GM12878 (cell line): Measurements from ENCODE around the gene SPTSSB. TPM values are rescaled to one million over a fixed set of nuclear protein-coding genes. Genes with fewer than 3 reads are reported as not detected.

ENCODE experiments used
- ATAC-seq: fragments of 200-7000 bp; cut with Tn5 transposase; 3 replicates; pipeline ENCODE4 v1.9.1; 2020; ENCODE audit warnings: mild to moderate bottlenecking, moderate library complexity
- BruUV-seq: library from RNA; stranded (reverse); fragments of 400-500 nt; replicated peaks from 2 replicates; lab custom pipeline; 2021; lab: Mats Ljungman, UMichigan
- CTCF ChIA-PET: fragments of 300-600 bp; sonication (Branson Sonifier 250); formaldehyde crosslinking; extraction: SDS; loops from one replicate; lab custom pipeline; 2021; ENCODE audit warnings: inconsistent platforms; lab: Yijun Ruan, JAX
- POLR2A ChIA-PET: fragments of 350-600 bp; formaldehyde crosslinking; extraction: SDS; loops from one replicate; lab custom pipeline; 2021; ENCODE audit warnings: inconsistent platforms; lab: Charles Lee
- RAD21 ChIA-PET: fragments of 300-600 bp; sonication (Branson Sonifier 250); formaldehyde crosslinking; loops from one replicate; lab custom pipeline; 2023; ENCODE audit warnings: antibody characterized with exemption; ENCODE audit not compliant: unreplicated experiment; lab: Charles Lee
- SMC1A ChIA-PET: fragments of 300-600 bp; sonication (Branson Sonifier 250); formaldehyde crosslinking; loops from one replicate; lab custom pipeline; 2023; ENCODE audit not compliant: unreplicated experiment, uncharacterized antibody; lab: Charles Lee
- DNase-seq: peaks from one replicate; pipeline ENCODE4 v3.0.0-alpha.2; 2011; ENCODE audit warnings: low read depth, low spot score
- FAIRE-seq: peaks from 3 replicates; lab custom pipeline; 2011; peaks lifted over from hg19 to GRCh38; lab: Jason Lieb, UNC
- H2AFZ ChIP-seq: 2 replicates; pipeline ENCODE4 v1.6.0; 2011; ENCODE audit warnings: low read depth, low read length, control low read depth; ENCODE audit not compliant: control insufficient read depth
- H3K27ac ChIP-seq: 2 replicates; pipeline ENCODE4 v1.5.1; 2011; ENCODE audit warnings: control low read depth; ENCODE audit not compliant: control insufficient read depth, insufficient read depth
- H3K27me3 ChIP-seq, 2 experiments: replicated peaks in 1 of 2; 2 replicates each; pipeline versions ENCODE4 v1.6.0 to v1.6.1; 2011; ENCODE audit warnings: low read length in 1 of 2; ENCODE audit not compliant: control insufficient read depth in 2 of 2, insufficient read depth in 2 of 2
- H3K36me3 ChIP-seq, 2 experiments: 2 replicates each; pipeline ENCODE4 v1.5.1; 2011; ENCODE audit warnings: low read length in 1 of 2; ENCODE audit not compliant: control insufficient read depth in 2 of 2, insufficient read depth in 2 of 2
- H3K4me1 ChIP-seq: 2 replicates; pipeline ENCODE4 v1.6.1; 2011; ENCODE audit warnings: mild to moderate bottlenecking, low read length, moderate library complexity, mixed read lengths; ENCODE audit not compliant: control insufficient read depth, insufficient read depth
- H3K4me2 ChIP-seq: 2 replicates; pipeline ENCODE4 v1.6.0; 2011; ENCODE audit warnings: control low read depth; ENCODE audit not compliant: control insufficient read depth, insufficient read depth
- H3K4me3 ChIP-seq: fragments of 200-600 bp; sonication (generic); 2 replicates; pipeline ENCODE4 v1.5.1; 2016
- H3K79me2 ChIP-seq: 2 replicates; pipeline ENCODE4 v1.6.0; 2011; ENCODE audit warnings: low read length; ENCODE audit not compliant: control insufficient read depth, insufficient read depth
- H3K9ac ChIP-seq: 2 replicates; pipeline ENCODE4 v1.8.0; 2011; ENCODE audit warnings: low read length, control low read depth, mixed read lengths; ENCODE audit not compliant: control insufficient read depth, insufficient read depth
- H3K9me3 ChIP-seq: replicated peaks from 3 replicates; pipeline ENCODE4 v1.5.1; 2011; ENCODE audit warnings: mild to moderate bottlenecking, low read length; ENCODE audit not compliant: control insufficient read depth, insufficient read depth
- H4K20me1 ChIP-seq: 2 replicates; pipeline ENCODE4 v1.6.0; 2011; ENCODE audit not compliant: control insufficient read depth, insufficient read depth
- BHLHE40 ChIP-seq, 2 experiments: fragments of 450-650 bp in 1 of 2; IDR thresholded peaks; 2 replicates each; pipeline ENCODE4 v1.6.1; 2011 to 2017; ENCODE audit warnings: low read depth in 2 of 2, borderline replicate concordance in 1 of 2, improper control_type of control experiment in 1 of 2, low read length in 1 of 2, mild to moderate bottlenecking in 1 of 2
- FOXK2 ChIP-seq: fragments of 450-650 bp; IDR thresholded peaks from 2 replicates; pipeline ENCODE4 v1.6.1; 2017; ENCODE audit warnings: mild to moderate bottlenecking, moderate library complexity
- MAX ChIP-seq: IDR thresholded peaks from 2 replicates; pipeline ENCODE4 v1.6.1; 2012; ENCODE audit warnings: low read depth, low read length, improper control_type of control experiment
- MEF2A ChIP-seq: IDR thresholded peaks from 2 replicates; pipeline ENCODE4 v1.6.1; 2011; ENCODE audit warnings: low read depth, mild to moderate bottlenecking, low read length, moderate library complexity; ENCODE audit not compliant: insufficient read depth
- MLLT1 ChIP-seq: fragments of 450-650 bp; IDR thresholded peaks from 2 replicates; pipeline ENCODE4 v1.6.1; 2016; ENCODE audit warnings: mild to moderate bottlenecking
- PAX5 ChIP-seq: IDR thresholded peaks from 2 replicates; pipeline ENCODE4 v1.6.1; 2011; ENCODE audit warnings: low read depth, low read length, borderline replicate concordance
- STAT1 ChIP-seq: fragments of 450-650 bp; conservative IDR thresholded peaks from 2 replicates; pipeline ENCODE4 v1.6.1; 2014; ENCODE audit warnings: antibody characterized with exemption, mild to moderate bottlenecking
- YY1 ChIP-seq: IDR thresholded peaks from 2 replicates; pipeline ENCODE4 v1.6.1; 2011; ENCODE audit warnings: low read depth, mild to moderate bottlenecking, low read length
- WGBS: methylation state at CpG from one replicate; pipeline ENCODE4 v1.1.6; 2016; ENCODE audit warnings: low lambda C conversion rate; ENCODE audit not compliant: insufficient replicate concordance, insufficient coverage; ENCODE audit errors: missing lambda C conversion rate; 5-methylcytosine and 5-hydroxymethylcytosine counted together
- in situ Hi-C: fragments of 300-500 bp; cut with MboI; formaldehyde crosslinking; loops from 9 replicates; pipeline ENCODE4 v1.14.3; 2018; ENCODE audit warnings: mixed read lengths
- intact Hi-C: fragments of 100-400 bp; cut with micrococcal nuclease; formaldehyde crosslinking; loops from one replicate; pipeline ENCODE4 v1.14.2; 2022; ENCODE audit not compliant: unreplicated experiment
- polyA plus RNA-seq, 11 experiments: library from polyadenylated mRNA; depleted of rRNA in 4 of 11; unstranded in 6 of 11; stranded (reverse) in 5 of 11; fragments of >200 nt; fragmentation: Nextera tagmentation in 4 of 11; fragmentation: Illumina TruSeq in 1 of 11; extraction: Ambion mirVana in 4 of 11; extraction: Trizol in 1 of 11; gene quantifications; 1 replicate in 1 of 11; 2 replicates in 10 of 11; pipeline versions ENCODE4 v1.2.1 to v1.2.3, GENCODE V29; 2011 to 2016; ENCODE audit warnings: inconsistent platforms in 2 of 11, missing spikeins in 2 of 11, low read depth in 1 of 11
- total RNA-seq, 4 experiments: library from RNA; depleted of rRNA in 3 of 4; stranded (reverse); fragments of >200 nt in 3 of 4; fragmentation: Illumina TruSeq in 1 of 4; extraction: Trizol in 1 of 4; gene quantifications; 2 replicates each; pipeline versions ENCODE4 v1.2.1 to v1.2.3, GENCODE V29; 2013 to 2021
- TF ChIP-seq, protein P1 (sequence below): fragments of 450-650 bp; IDR thresholded peaks from 2 replicates; pipeline ENCODE4 v1.6.1; 2018; ENCODE audit warnings: mild to moderate bottlenecking, low read depth, moderate library complexity; ENCODE audit not compliant: partially characterized antibody
- TF ChIP-seq, protein P2 (sequence below): IDR thresholded peaks from 2 replicates; pipeline ENCODE4 v1.6.1; 2011; ENCODE audit warnings: borderline replicate concordance, low read depth, mild to moderate bottlenecking, moderate library complexity, mixed read lengths, low read length; ENCODE audit not compliant: insufficient read depth; ENCODE audit errors: extremely low read length
- TF ChIP-seq, protein P3 (sequence below): fragments of 150-350 bp; IDR thresholded peaks from 2 replicates; pipeline ENCODE4 v1.6.1; 2014; ENCODE audit warnings: mild to moderate bottlenecking, low read depth, low read length

SPTSSB gene
- total and polyA plus RNA-seq, 10 of the 15 experiments (the other 5 are each of a cell fraction or from before 2014, with no cell fraction given), result 0.19 to 30.6 (median 0.91) TPM

DNA sequence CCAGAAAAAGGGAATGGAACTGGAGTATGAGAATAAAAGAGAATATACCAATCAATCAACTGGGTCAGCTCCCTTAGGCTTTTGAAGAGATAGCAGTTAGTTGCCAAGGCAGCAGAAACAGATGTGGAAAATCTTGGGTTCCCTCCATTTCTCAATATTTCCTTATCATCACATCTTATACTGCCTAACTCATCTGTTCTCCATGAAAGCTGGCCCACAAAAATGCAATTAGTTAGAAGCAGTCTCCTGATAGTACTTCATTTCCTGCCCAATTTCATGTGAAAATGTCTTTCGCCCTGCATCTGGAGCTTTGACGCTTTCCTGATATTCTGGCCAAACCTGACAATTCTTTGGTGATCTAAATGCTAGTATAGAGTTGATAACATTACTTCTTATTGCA lies 30.1 kb upstream of the SPTSSB start:
- RAD21 ChIA-PET, result no interaction called here
- Histone ChIP-seq H3K4me1 (no peaks in the 10 kb centered on the region), H3K27ac (no peak overlapping the region), H3K27me3 (no peaks in the 10 kb centered on the region), H3K36me3 (no peaks in the 10 kb centered on the region), H3K9me3 (no peaks in the 10 kb centered on the region; the same call in 2 of the 3 replicates), H3K4me2 (no peak overlapping the region)
- intact Hi-C loops, result no loop called here
- SMC1A ChIA-PET, result interaction anchor here (0.6 to 1.9 kb wide), 5 partner anchors 9 to 111 kb away, joined by 3 to 6 read pairs (median 4); no protein-coding TSS in a partner anchor
- FAIRE-seq, result no peak
- CTCF ChIA-PET, result interaction anchor here (0.7 to 1.7 kb wide), 5 partner anchors 11 to 89 kb away, joined by 3 to 4 read pairs (median 3); no protein-coding TSS in a partner anchor
- WGBS, result 80% methylated on average over 2 of the region's 2 CpGs
- TF ChIP-seq YY1 (no peak), BHLHE40 (IDR thresholded peaks at IDR 0.05; ENCODE audit: borderline replicate concordance in 1 of 2, low read depth in 2 of 2, low read length in 1 of 2) (no peak), PAX5 (no peak), FOXK2 (no peak), MEF2A (no peak), MLLT1 (no peak), STAT1 (no peak), MAX (no peak)
- TF ChIP-seq, protein P1, sequence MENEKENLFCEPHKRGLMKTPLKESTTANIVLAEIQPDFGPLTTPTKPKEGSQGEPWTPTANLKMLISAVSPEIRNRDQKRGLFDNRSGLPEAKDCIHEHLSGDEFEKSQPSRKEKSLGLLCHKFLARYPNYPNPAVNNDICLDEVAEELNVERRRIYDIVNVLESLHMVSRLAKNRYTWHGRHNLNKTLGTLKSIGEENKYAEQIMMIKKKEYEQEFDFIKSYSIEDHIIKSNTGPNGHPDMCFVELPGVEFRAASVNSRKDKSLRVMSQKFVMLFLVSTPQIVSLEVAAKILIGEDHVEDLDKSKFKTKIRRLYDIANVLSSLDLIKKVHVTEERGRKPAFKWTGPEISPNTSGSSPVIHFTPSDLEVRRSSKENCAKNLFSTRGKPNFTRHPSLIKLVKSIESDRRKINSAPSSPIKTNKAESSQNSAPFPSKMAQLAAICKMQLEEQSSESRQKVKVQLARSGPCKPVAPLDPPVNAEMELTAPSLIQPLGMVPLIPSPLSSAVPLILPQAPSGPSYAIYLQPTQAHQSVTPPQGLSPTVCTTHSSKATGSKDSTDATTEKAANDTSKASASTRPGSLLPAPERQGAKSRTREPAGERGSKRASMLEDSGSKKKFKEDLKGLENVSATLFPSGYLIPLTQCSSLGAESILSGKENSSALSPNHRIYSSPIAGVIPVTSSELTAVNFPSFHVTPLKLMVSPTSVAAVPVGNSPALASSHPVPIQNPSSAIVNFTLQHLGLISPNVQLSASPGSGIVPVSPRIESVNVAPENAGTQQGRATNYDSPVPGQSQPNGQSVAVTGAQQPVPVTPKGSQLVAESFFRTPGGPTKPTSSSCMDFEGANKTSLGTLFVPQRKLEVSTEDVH, result no peak
- TF ChIP-seq, protein P2, sequence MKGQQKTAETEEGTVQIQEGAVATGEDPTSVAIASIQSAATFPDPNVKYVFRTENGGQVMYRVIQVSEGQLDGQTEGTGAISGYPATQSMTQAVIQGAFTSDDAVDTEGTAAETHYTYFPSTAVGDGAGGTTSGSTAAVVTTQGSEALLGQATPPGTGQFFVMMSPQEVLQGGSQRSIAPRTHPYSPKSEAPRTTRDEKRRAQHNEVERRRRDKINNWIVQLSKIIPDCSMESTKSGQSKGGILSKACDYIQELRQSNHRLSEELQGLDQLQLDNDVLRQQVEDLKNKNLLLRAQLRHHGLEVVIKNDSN, result no peak
- TF ChIP-seq, protein P3, sequence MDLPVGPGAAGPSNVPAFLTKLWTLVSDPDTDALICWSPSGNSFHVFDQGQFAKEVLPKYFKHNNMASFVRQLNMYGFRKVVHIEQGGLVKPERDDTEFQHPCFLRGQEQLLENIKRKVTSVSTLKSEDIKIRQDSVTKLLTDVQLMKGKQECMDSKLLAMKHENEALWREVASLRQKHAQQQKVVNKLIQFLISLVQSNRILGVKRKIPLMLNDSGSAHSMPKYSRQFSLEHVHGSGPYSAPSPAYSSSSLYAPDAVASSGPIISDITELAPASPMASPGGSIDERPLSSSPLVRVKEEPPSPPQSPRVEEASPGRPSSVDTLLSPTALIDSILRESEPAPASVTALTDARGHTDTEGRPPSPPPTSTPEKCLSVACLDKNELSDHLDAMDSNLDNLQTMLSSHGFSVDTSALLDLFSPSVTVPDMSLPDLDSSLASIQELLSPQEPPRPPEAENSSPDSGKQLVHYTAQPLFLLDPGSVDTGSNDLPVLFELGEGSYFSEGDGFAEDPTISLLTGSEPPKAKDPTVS, result no peak
- TF ChIP-seq, all 136 proteins: peak for 0
- Histone ChIP-seq H4K20me1 (no peaks in the 10 kb centered on the region), H3K4me3 (no peak overlapping the region), H3K9ac (no peak overlapping the region), H2AFZ (no peak overlapping the region), H3K79me2 (no peaks in the 10 kb centered on the region)
- DNase-seq, result no peak
- ATAC-seq, result no peak
- BruUV-seq, result no TSS peak
- in situ Hi-C loops, result no loop called here
- POLR2A ChIA-PET, result no interaction called here
